ENCODE data around the gene TBX20. TPM values are rescaled to one million over a fixed set of nuclear protein-coding genes. Genes with fewer than 3 reads are reported as not detected.

The TBX20 gene
- total and polyA plus RNA-seq, 2 of the 13 experiments (the other 11 are each of a cell fraction or from before 2014, with no cell fraction given), result not detected

GRCh38 chr7:35250941-35251340 is 3.0 kb downstream of the TBX20 start:
- ChIA-PET CTCF (ENCODE audit: low intra/inter-chr PET ratio, low total read pairs) (no interaction called here), POLR2A (no interaction called here)
- Histone ChIP-seq H3K27ac (ENCODE audit: extremely low read length, insufficient read depth, low read length) (no peak overlapping the region), H3K9me3 (ENCODE audit: low read length) (no peaks in the 10 kb centered on the region), H3K79me2 (ENCODE audit: insufficient read depth, low read length) (no peaks in the 10 kb centered on the region), H3K4me3 (replicated peaks in 1 of 3; ENCODE audit: insufficient read depth in 1 of 3, low read depth in 2 of 3, low read length in 3 of 3) (no peak overlapping the region), H3K4me2 (ENCODE audit: low read depth, low read length) (no peak overlapping the region), H3K4me1 (ENCODE audit: insufficient read depth, low read length) (no peaks in the 10 kb centered on the region), H3K36me3 (replicated peaks in 1 of 2; ENCODE audit: control insufficient read depth in 1 of 2, insufficient read depth in 2 of 2, low read length in 2 of 2) (no peaks in the 10 kb centered on the region), H3K27me3 (ENCODE audit: control insufficient read depth in 1 of 2, insufficient read depth in 2 of 2, low read length in 2 of 2) (peaks cover 1 to 47% of the 10 kb centered on the region in 2 experiments; a peak in 4 of 5 replicates), H2AFZ (ENCODE audit: low read length) (no peak overlapping the region), H4K20me1 (ENCODE audit: insufficient read depth, low read length) (no peaks in the 10 kb centered on the region), H3K9ac (ENCODE audit: insufficient read depth, low read depth, low read length) (no peak overlapping the region)
- BruUV-seq (replicated peaks), result no TSS peak
- ATAC-seq, result no peak
- intact Hi-C loops (cut with micrococcal nuclease; ENCODE audit: unreplicated experiment) (no loop called here), in situ Hi-C loops (cut with HindIII; ENCODE audit: extremely low pct_ligation_motif_present, low pct_unique_long_range_greater_than_20kb) (no loop called here)
- no peak for FAIRE-seq
- DNase-seq (ENCODE audit: low spot score), result no peak
- 7% methylated on average over 1 of the region's 1 CpG for WGBS (ENCODE audit: low lambda C conversion rate)
- TF ChIP-seq ZFP1 (CRISPR knock-in tag; IDR thresholded peaks at IDR 0.05), result no peak
- no peak for TF ChIP-seq MXI1 (IDR thresholded peaks at IDR 0.05; ENCODE audit: borderline replicate concordance, low read depth, low read length)
- TF ChIP-seq ZBTB26 (CRISPR knock-in tag; IDR thresholded peaks at IDR 0.05; ENCODE audit: borderline replicate concordance), result no peak
- no peak for TF ChIP-seq BRF2 (CRISPR knock-in tag; IDR thresholded peaks at IDR 0.05)
- TF ChIP-seq ZBTB33 (CRISPR knock-in tag; IDR thresholded peaks at IDR 0.05), result no peak
- TF ChIP-seq NFKBIZ (CRISPR knock-in tag; IDR thresholded peaks at IDR 0.05), result no peak
- TF ChIP-seq CENPBD1 (CRISPR knock-in tag; IDR thresholded peaks at IDR 0.05; ENCODE audit: borderline replicate concordance, low read depth), result no peak
- TF ChIP-seq ZFP36L2 (CRISPR knock-in tag; IDR thresholded peaks at IDR 0.05), result no peak
- no peak for TF ChIP-seq GMEB2 (CRISPR knock-in tag; IDR thresholded peaks at IDR 0.05; ENCODE audit: low read depth)
- no peak for TF ChIP-seq HNF1B (CRISPR knock-in tag; IDR thresholded peaks at IDR 0.05)
- no peak for TF ChIP-seq ZNF124 (CRISPR knock-in tag; IDR thresholded peaks at IDR 0.05)
- TF ChIP-seq CREB3 (CRISPR knock-in tag; IDR thresholded peaks at IDR 0.05), result no peak
- no peak for TF ChIP-seq MAFF (IDR thresholded peaks at IDR 0.05; ENCODE audit: low read depth, low read length)
- no peak for TF ChIP-seq HINFP (CRISPR knock-in tag; IDR thresholded peaks at IDR 0.05; ENCODE audit: low read depth)
- TF ChIP-seq HOXA3 (CRISPR knock-in tag; IDR thresholded peaks at IDR 0.05), result no peak
